Measurements from ENCODE around the gene DPM2. TPM values are rescaled to one million over a fixed set of nuclear protein-coding genes. Genes with fewer than 3 reads are reported as not detected.

The DPM2 gene
- total and polyA plus RNA-seq, 2 experiments from 2014 or later: 36.6 to 92.4 TPM

GRCh38 chr9:127934986-127935385 is 2.7 kb downstream of the DPM2 start (continued):
- TF ChIP-seq ETS1 (IDR thresholded peaks at IDR 0.05): no peak
- no peak for TF ChIP-seq NANOG (IDR thresholded peaks at IDR 0.05; ENCODE audit: borderline replicate concordance)
- no peak for TF ChIP-seq REST (IDR thresholded peaks at IDR 0.05; ENCODE audit: unreplicated experiment)
- TF ChIP-seq STAT1 (IDR thresholded peaks at IDR 0.05; ENCODE audit: unreplicated experiment): no peak
- TF ChIP-seq ZNF331 (CRISPR knock-in tag; IDR thresholded peaks at IDR 0.05; ENCODE audit: low read depth): no peak
- no peak for TF ChIP-seq EZH2phosphoT487 (IDR thresholded peaks at IDR 0.05; ENCODE audit: unreplicated experiment)

- H3K36me3 Mint-ChIP-seq (ENCODE audit: low read depth): peaks cover 7% of the 10 kb centered on the region; the same call in 1 of the 3 replicates
- H3K27me3 Mint-ChIP-seq (ENCODE audit: insufficient read depth, low read depth, poor library complexity): peaks cover 37% of the 10 kb centered on the region
- Histone ChIP-seq H3K9me2 (ENCODE audit: insufficient read depth) (no peaks in the 10 kb centered on the region), H3F3A (replicated peaks; ENCODE audit: low read depth) (peaks cover 16% of the 10 kb centered on the region), H4K20me1 (replicated peaks; ENCODE audit: insufficient read depth) (peaks cover 8% of the 10 kb centered on the region), H3K36me3 (ENCODE audit: insufficient read depth) (no peaks in the 10 kb centered on the region), H3K4me3 (no peak overlapping the region), H3K4me2 (no peak overlapping the region), H2AFZ (no peak overlapping the region), H3K27ac (ENCODE audit: low read depth) (no peak overlapping the region), H3K27me3 (ENCODE audit: insufficient read depth) (peaks cover under 1% of the 10 kb centered on the region; the same call in 1 of the 2 replicates), H3K4me1 (ENCODE audit: insufficient read depth) (peaks cover 30% of the 10 kb centered on the region), H3K79me2 (replicated peaks; ENCODE audit: insufficient read depth) (peaks cover 7% of the 10 kb centered on the region)
- H3K9me3 Mint-ChIP-seq: no peaks in the 10 kb centered on the region; the same call in 1 of the 3 replicates
- DNase-seq (ENCODE audit: low spot score) (no peak), ATAC-seq (no peak)
- H3K4me1 Mint-ChIP-seq: peaks cover 40% of the 10 kb centered on the region
- no peak overlapping the region for H3K27ac Mint-ChIP-seq
- no peak overlapping the region for H3K4me3 Mint-ChIP-seq
- TF ChIP-seq REST (IDR thresholded peaks at IDR 0.05; ENCODE audit: unreplicated experiment) (no peak), ZNF331 (CRISPR knock-in tag; IDR thresholded peaks at IDR 0.05; ENCODE audit: low read depth) (no peak), CREB1 (CRISPR knock-in tag; IDR thresholded peaks at IDR 0.05; ENCODE audit: low read depth) (no peak), CTCF (conservative IDR thresholded peaks at IDR 0.05; ENCODE audit: low read depth in 2 of 2) (peak in 1 of 2 experiments; percentile 53; a peak in 2 of 4 replicates)
Observed at GRCh38 chr9:127934248-127934647, 3.4 kb downstream of the DPM2 start.
